ENCODE results near the gene ATP11C.
A peak's percentile ranks its signal among the peaks of the same experiment; 100 is the strongest.
"Not testable (repeated sequence)": the region's sequence is repeated elsewhere in the genome, so short reads cannot be mapped to it uniquely, and the experiment has no call there.

Gene ATP11C

DNA sequence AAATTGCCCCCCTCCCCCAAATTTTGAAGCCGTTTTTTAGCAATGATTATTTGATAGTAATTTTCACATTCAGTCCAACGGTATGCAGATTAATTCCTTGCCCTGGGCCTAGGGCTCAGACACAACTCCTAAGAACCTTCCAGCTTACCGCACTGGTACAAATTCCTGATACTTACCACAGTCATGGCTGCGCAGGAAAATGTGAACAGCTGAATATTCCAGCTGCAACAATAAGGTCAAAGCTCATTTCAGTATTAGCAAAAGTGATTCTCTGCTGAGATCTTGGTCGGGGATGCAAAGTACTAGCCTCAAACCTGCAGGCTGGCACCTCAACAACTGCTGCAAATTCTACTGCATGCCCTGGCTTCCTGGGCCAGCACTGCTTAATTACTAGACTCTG, 3.0 kb downstream of the ATP11C start:
- H3K4me3 ChIP-seq (ENCODE audit: control insufficient read depth, low read depth, low read length), result no peak overlapping the region
- no peak for TF ChIP-seq CTCF (conservative IDR thresholded peaks at IDR 0.05; ENCODE audit: control insufficient read depth, insufficient read depth, low read depth, low read length)
- DNase-seq (ENCODE audit: low read depth), result no peak

DNA sequence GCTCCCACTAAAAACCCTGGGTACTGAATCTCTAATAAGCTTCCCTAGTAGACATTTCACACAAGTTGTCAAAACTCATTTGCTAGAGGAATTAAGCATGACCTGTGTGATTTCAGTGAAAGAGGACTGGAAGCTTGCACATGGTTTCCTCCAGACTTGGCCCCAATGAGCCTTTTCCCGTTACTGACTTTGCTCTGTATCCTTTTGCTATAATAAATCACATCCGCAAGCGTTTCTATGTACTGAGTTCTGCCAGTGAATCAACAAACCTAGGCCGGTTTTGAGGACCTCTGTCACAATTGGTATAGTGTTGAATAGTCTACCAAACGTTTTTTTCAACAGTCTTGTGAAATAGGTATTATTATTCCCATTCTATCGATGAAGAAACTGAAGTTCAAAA, 8.2 kb downstream of the ATP11C start:
- DNase-seq (ENCODE audit: low read depth), result peak; percentile 29
- H3K4me3 ChIP-seq (ENCODE audit: control insufficient read depth, low read depth, low read length), result no peak overlapping the region

DNA sequence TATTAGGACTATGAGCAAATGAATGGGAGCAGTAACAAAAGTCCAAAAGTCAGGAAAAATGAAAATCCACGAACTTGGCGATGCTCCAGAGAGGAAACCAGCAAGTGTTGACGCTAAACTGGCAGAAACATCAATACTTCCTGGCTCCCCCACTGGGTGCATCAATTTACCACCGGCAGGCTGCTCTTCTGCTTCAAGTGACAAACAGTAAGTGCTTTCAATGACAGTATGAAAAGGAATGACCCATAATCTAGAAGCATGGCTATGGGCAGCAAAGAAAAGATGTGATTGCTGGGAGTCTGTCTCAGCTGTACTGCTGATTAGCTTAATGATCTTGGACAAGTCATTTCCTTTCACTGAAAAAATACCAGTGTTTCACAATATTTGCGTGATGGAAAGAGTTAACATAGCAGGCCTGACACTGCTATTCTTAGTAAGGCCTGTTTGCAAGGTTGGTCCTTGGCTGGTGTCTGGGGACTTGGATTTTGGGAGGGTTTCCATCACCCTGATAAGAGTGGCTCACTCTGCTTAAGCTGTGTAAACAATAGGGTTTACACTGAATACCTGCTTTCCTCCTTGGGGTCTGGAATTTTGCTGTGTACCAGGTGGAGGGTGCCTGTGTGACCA, 8.7 kb downstream of the ATP11C start:
- no peak for DNase-seq (ENCODE audit: low read depth)
- TF ChIP-seq CTCF (conservative IDR thresholded peaks at IDR 0.05; ENCODE audit: control insufficient read depth, insufficient read depth, low read depth, low read length), result no peak
- H3K4me3 ChIP-seq (ENCODE audit: control insufficient read depth, low read depth, low read length), result no peak overlapping the region

More for the DNA sequence above, 8.2 kb downstream of the ATP11C start:
- no peak for TF ChIP-seq CTCF (conservative IDR thresholded peaks at IDR 0.05; ENCODE audit: control insufficient read depth, insufficient read depth, low read depth, low read length)

DNA sequence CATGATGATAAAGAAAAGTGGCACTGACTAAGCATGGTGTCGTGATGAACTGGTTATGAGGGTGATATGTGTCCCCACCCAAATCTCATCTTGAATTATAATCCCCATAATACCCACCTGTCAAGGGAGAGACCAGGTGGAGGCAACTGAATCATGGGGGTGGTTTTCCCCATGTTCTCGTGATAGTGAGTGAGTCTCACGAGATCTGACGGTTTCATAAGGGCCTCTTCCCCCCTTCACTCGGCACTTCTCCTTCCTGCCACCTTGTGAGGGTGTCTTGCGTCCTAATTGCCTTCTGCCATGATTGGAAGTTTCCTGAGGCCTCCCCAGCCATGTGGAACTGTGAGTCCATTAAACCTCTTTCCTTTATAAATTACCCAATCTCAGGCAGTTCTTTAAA, 11.7 kb downstream of the ATP11C start:
- DNase-seq (ENCODE audit: low read depth); H3K4me3 ChIP-seq (ENCODE audit: control insufficient read depth, low read depth, low read length): not testable (repeated sequence)

GRCh38 chrX:139920316-139920715, 12.5 kb downstream of the ATP11C start:
- no peak for TF ChIP-seq CTCF (conservative IDR thresholded peaks at IDR 0.05; ENCODE audit: control insufficient read depth, insufficient read depth, low read depth, low read length)
- DNase-seq (ENCODE audit: low read depth), result no peak
- no peak overlapping the region for H3K4me3 ChIP-seq (ENCODE audit: control insufficient read depth, low read depth, low read length)

DNA sequence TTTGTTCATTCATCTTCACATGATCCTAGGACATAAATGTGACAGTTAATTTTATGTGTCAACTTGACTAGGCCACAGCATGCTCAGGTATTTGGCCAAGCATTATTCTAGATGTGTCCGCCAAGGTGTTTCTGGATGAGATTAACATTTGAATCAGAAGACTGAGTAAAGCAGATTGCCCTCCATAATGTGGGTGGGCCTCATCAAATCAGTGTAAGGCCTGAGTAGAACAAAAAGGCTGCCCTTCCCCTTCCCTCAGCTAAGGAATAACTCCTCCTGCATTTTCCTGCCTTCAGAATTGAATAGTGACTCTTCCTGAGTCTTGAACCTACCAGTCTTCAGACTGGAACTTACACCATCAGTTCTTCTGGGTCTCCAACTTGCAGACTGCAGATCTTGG, 18.4 kb downstream of the ATP11C start:
- no peak for TF ChIP-seq CTCF (conservative IDR thresholded peaks at IDR 0.05; ENCODE audit: control insufficient read depth, insufficient read depth, low read depth, low read length)
- DNase-seq (ENCODE audit: low read depth), result no peak
- no peak overlapping the region for H3K4me3 ChIP-seq (ENCODE audit: control insufficient read depth, low read depth, low read length)

- no peak overlapping the region for H3K4me3 ChIP-seq (ENCODE audit: control insufficient read depth, low read depth, low read length)
- no peak for TF ChIP-seq CTCF (conservative IDR thresholded peaks at IDR 0.05; ENCODE audit: control insufficient read depth, insufficient read depth, low read depth, low read length)
- no peak for DNase-seq (ENCODE audit: low read depth)
These were observed 23.1 kb downstream of the ATP11C start for GRCh38 chrX:139909712-139910111.
